Measurements from ENCODE around the gene PLEKHH3.

PLEKHH3 gene

GRCh38 chr17:42679492-42680330 is 2.9 kb upstream of the PLEKHH3 start:
- TF ChIP-seq SPI1 (IDR thresholded peaks at IDR 0.05; ENCODE audit: low read depth, low read length) = no peak
- peak; percentile 34; the same call in 1 of the 2 replicates for TF ChIP-seq POU2F2 (IDR thresholded peaks at IDR 0.05; ENCODE audit: low read depth, low read length)
- 0 out of 2 replicates have a peak, but pooled peaks have one; percentile 26 for TF ChIP-seq POLR2A (IDR thresholded peaks at IDR 0.05; ENCODE audit: low read depth, low read length)
- FAIRE-seq = peak; percentile 98
- no peak for DNase-seq (ENCODE audit: insufficient read length, low spot score)

- DNase-seq (ENCODE audit: insufficient read length, low spot score) = no peak
- TF ChIP-seq POLR2AphosphoS5 (IDR thresholded peaks at IDR 0.05; ENCODE audit: low read depth, low read length) = no peak
- TF ChIP-seq POLR2A (IDR thresholded peaks at IDR 0.05; ENCODE audit: low read depth, low read length) = no peak
- TF ChIP-seq SPI1 (IDR thresholded peaks at IDR 0.05; ENCODE audit: low read depth, low read length) = no peak
- no peak for TF ChIP-seq POU2F2 (IDR thresholded peaks at IDR 0.05; ENCODE audit: low read depth, low read length)
- no peak for TF ChIP-seq TAF1 (IDR thresholded peaks at IDR 0.05; ENCODE audit: low read depth, low read length)
- TF ChIP-seq PAX5 (IDR thresholded peaks at IDR 0.05; ENCODE audit: insufficient read depth, low read length, severe bottlenecking) = no peak
- no peak for FAIRE-seq
These were observed 2.2 kb upstream of the PLEKHH3 start for GRCh38 chr17:42678951-42679491.

- FAIRE-seq = peak; percentile 92
- DNase-seq (ENCODE audit: insufficient read length, low spot score) = peak; percentile 76
- TF ChIP-seq POLR2A (IDR thresholded peaks at IDR 0.05; ENCODE audit: low read depth, low read length) = peak; percentile 61
- TF ChIP-seq PAX5 (IDR thresholded peaks at IDR 0.05; ENCODE audit: insufficient read depth, low read length, severe bottlenecking) = no peak
- no peak for TF ChIP-seq POU2F2 (IDR thresholded peaks at IDR 0.05; ENCODE audit: low read depth, low read length)
- peak; percentile 44; the same call in 1 of the 2 replicates for TF ChIP-seq POLR2AphosphoS5 (IDR thresholded peaks at IDR 0.05; ENCODE audit: low read depth, low read length)
- no peak for TF ChIP-seq SPI1 (IDR thresholded peaks at IDR 0.05; ENCODE audit: low read depth, low read length)
- no peak for TF ChIP-seq TAF1 (IDR thresholded peaks at IDR 0.05; ENCODE audit: low read depth, low read length)
These were observed 1.4 kb upstream of the PLEKHH3 start for GRCh38 chr17:42677921-42678781.

GRCh38 chr17:42677012-42677857 is 441 bp upstream of the PLEKHH3 start:
- peak; percentile 97 for DNase-seq (ENCODE audit: insufficient read length, low spot score)
- peak; percentile 99 for FAIRE-seq
- TF ChIP-seq POU2F2 (IDR thresholded peaks at IDR 0.05; ENCODE audit: low read depth, low read length) (no peak), POLR2A (IDR thresholded peaks at IDR 0.05; ENCODE audit: low read depth, low read length) (no peak), PAX5 (IDR thresholded peaks at IDR 0.05; ENCODE audit: insufficient read depth, low read length, severe bottlenecking) (no peak), TAF1 (IDR thresholded peaks at IDR 0.05; ENCODE audit: low read depth, low read length) (no peak), SPI1 (IDR thresholded peaks at IDR 0.05; ENCODE audit: low read depth, low read length) (no peak), POLR2AphosphoS5 (IDR thresholded peaks at IDR 0.05; ENCODE audit: low read depth, low read length) (no peak)

- DNase-seq (ENCODE audit: insufficient read length, low spot score) = no peak
- FAIRE-seq = no peak
- TF ChIP-seq POLR2A (IDR thresholded peaks at IDR 0.05; ENCODE audit: low read depth, low read length) = no peak
- no peak for TF ChIP-seq POU2F2 (IDR thresholded peaks at IDR 0.05; ENCODE audit: low read depth, low read length)
- TF ChIP-seq POLR2AphosphoS5 (IDR thresholded peaks at IDR 0.05; ENCODE audit: low read depth, low read length) = no peak
- TF ChIP-seq SPI1 (IDR thresholded peaks at IDR 0.05; ENCODE audit: low read depth, low read length) = no peak
- no peak for TF ChIP-seq TAF1 (IDR thresholded peaks at IDR 0.05; ENCODE audit: low read depth, low read length)
- no peak for TF ChIP-seq PAX5 (IDR thresholded peaks at IDR 0.05; ENCODE audit: insufficient read depth, low read length, severe bottlenecking)
These were observed 800 bp downstream of the PLEKHH3 start for GRCh38 chr17:42675965-42676423.

GRCh38 chr17:42675348-42675964 is 1.3 kb downstream of the PLEKHH3 start:
- DNase-seq (ENCODE audit: insufficient read length, low spot score) = no peak
- peak; percentile 50 for FAIRE-seq
- no peak for TF ChIP-seq PAX5 (IDR thresholded peaks at IDR 0.05; ENCODE audit: insufficient read depth, low read length, severe bottlenecking)

- DNase-seq (ENCODE audit: insufficient read length, low spot score) (no peak), FAIRE-seq (no peak)
- TF ChIP-seq POU2F2 (IDR thresholded peaks at IDR 0.05; ENCODE audit: low read depth, low read length) (no peak), TAF1 (IDR thresholded peaks at IDR 0.05; ENCODE audit: low read depth, low read length) (no peak), SPI1 (IDR thresholded peaks at IDR 0.05; ENCODE audit: low read depth, low read length) (no peak), PAX5 (IDR thresholded peaks at IDR 0.05; ENCODE audit: insufficient read depth, low read length, severe bottlenecking) (no peak), POLR2A (IDR thresholded peaks at IDR 0.05; ENCODE audit: low read depth, low read length) (no peak), POLR2AphosphoS5 (IDR thresholded peaks at IDR 0.05; ENCODE audit: low read depth, low read length) (no peak)
These were observed 1.9 kb downstream of the PLEKHH3 start for GRCh38 chr17:42674755-42675347.
